H1 (cell line): Measurements from ENCODE around the gene RAD23B. TPM values are rescaled to one million over a fixed set of nuclear protein-coding genes. Genes with fewer than 3 reads are reported as not detected.

ENCODE experiments used
- CTCF ChIA-PET: fragments of 300-600 bp; sonication (Branson Sonifier 250); formaldehyde crosslinking; loops from one replicate; lab custom pipeline; 2021; ENCODE audit not compliant: partially characterized antibody; lab: Charles Lee
- POLR2A ChIA-PET: fragments of 300-600 bp; sonication (Branson Sonifier 250); formaldehyde crosslinking; loops from one replicate; lab custom pipeline; 2021; ENCODE audit warnings: inconsistent platforms; ENCODE audit not compliant: partially characterized antibody; lab: Charles Lee
- DNase-seq, 2 experiments: peaks; one replicate each; pipeline versions ENCODE4 v3.0.0 to v3.0.0-alpha.2; 2010 to 2022; ENCODE audit warnings: low spot score in 2 of 2, low read depth in 1 of 2, mixed read lengths in 1 of 2
- FAIRE-seq: peaks from 2 replicates; lab custom pipeline; 2011; peaks lifted over from hg19 to GRCh38; lab: Jason Lieb, UNC
- H2AFZ ChIP-seq: 2 replicates; pipeline ENCODE4 v1.8.1; 2012; ENCODE audit warnings: low read length, inconsistent platforms
- H2AK5ac ChIP-seq: 2 replicates; pipeline ENCODE4 v1.6.1; 2013; ENCODE audit warnings: low read depth, low read length
- H2BK120ac ChIP-seq: replicated peaks from 2 replicates; pipeline ENCODE3; 2013; ENCODE audit warnings: low read depth, low read length, inconsistent platforms
- H2BK12ac ChIP-seq: 2 replicates; pipeline ENCODE4 v1.6.1; 2013; ENCODE audit warnings: low read depth, low read length
- H2BK15ac ChIP-seq: 2 replicates; pipeline ENCODE4 v1.6.1; 2013; ENCODE audit warnings: low read length
- H2BK20ac ChIP-seq: 2 replicates; pipeline ENCODE4 v1.6.1; 2013; ENCODE audit warnings: low read length
- H2BK5ac ChIP-seq: 2 replicates; pipeline ENCODE4 v1.6.1; 2013; ENCODE audit warnings: low read depth, low read length
- H3K14ac ChIP-seq: 2 replicates; pipeline ENCODE4 v1.6.1; 2013; ENCODE audit warnings: inconsistent platforms; ENCODE audit not compliant: insufficient read length
- H3K18ac ChIP-seq: 2 replicates; pipeline ENCODE4 v1.6.1; 2013; ENCODE audit warnings: low read length; ENCODE audit errors: extremely low read depth
- H3K23ac ChIP-seq: 2 replicates; pipeline ENCODE4 v1.6.1; 2013; ENCODE audit warnings: inconsistent platforms; ENCODE audit not compliant: insufficient read length
- H3K23me2 ChIP-seq: 2 replicates; pipeline ENCODE4 v1.6.1; 2013; ENCODE audit warnings: low read depth, low read length
- H3K27ac ChIP-seq: 2 replicates; pipeline ENCODE4 v1.6.1; 2011; ENCODE audit warnings: low read depth, low read length, inconsistent platforms
- H3K27me3 ChIP-seq, 4 experiments: replicated peaks in 1 of 4; 1 replicate in 1 of 4; 2 replicates in 3 of 4; pipeline versions ENCODE4 v1.6.1 to v1.8.1; 2011 to 2013; ENCODE audit warnings: low read length in 3 of 4, mild to moderate bottlenecking in 3 of 4, inconsistent platforms in 2 of 4, mixed read lengths in 2 of 4, moderate library complexity in 1 of 4; ENCODE audit not compliant: control insufficient read depth in 3 of 4, insufficient read depth in 3 of 4; ENCODE audit errors: extremely low read depth in 1 of 4
- H3K36me3 ChIP-seq, 4 experiments: 2 replicates each; pipeline versions ENCODE4 v1.6.1 to v1.8.1; 2011 to 2013; ENCODE audit warnings: mild to moderate bottlenecking in 4 of 4, low read length in 3 of 4, moderate library complexity in 2 of 4, control low read depth in 1 of 4, inconsistent platforms in 1 of 4; ENCODE audit not compliant: insufficient read depth in 4 of 4, control insufficient read depth in 2 of 4
- H3K4ac ChIP-seq: replicated peaks from 2 replicates; pipeline ENCODE3; 2013; ENCODE audit warnings: low read length, low read depth, mixed read lengths, inconsistent platforms; ENCODE audit not compliant: insufficient read length
- H3K4me1 ChIP-seq, 4 experiments: replicated peaks in 1 of 4; 1 replicate in 1 of 4; 2 replicates in 3 of 4; pipeline versions ENCODE4 v1.6.1 to v1.8.1; 2011 to 2013; ENCODE audit warnings: low read length in 3 of 4, inconsistent platforms in 2 of 4, mixed read lengths in 1 of 4; ENCODE audit not compliant: insufficient read depth in 4 of 4, control insufficient read depth in 3 of 4
- H3K4me2 ChIP-seq, 2 experiments: 2 replicates each; pipeline versions ENCODE4 v1.6.1 to v1.8.1; 2011 to 2013; ENCODE audit warnings: low read depth in 2 of 2, low read length in 2 of 2, control low read depth in 1 of 2, inconsistent platforms in 1 of 2, mild to moderate bottlenecking in 1 of 2; ENCODE audit not compliant: insufficient read depth in 1 of 2
- H3K4me3 ChIP-seq, 4 experiments: fragments of 200-600, 300-600 bp in 1 of 4; sonication (generic), shearing (Covaris generic), sonication (Bioruptor Twin) in 1 of 4; 2 replicates each; pipeline versions ENCODE4 v1.5.1 to v1.8.1; 2011 to 2016; ENCODE audit warnings: low read length in 4 of 4, low read depth in 3 of 4, control low read depth in 2 of 4, inconsistent platforms in 2 of 4, mild to moderate bottlenecking in 2 of 4, mixed read lengths in 1 of 4, moderate library complexity in 1 of 4; ENCODE audit not compliant: insufficient read depth in 2 of 4; ENCODE audit errors: extremely low read depth in 1 of 4
- H3K56ac ChIP-seq: replicated peaks from 2 replicates; pipeline ENCODE3; 2013; ENCODE audit warnings: low read depth, mild to moderate bottlenecking, mixed read lengths, low read length, inconsistent platforms; ENCODE audit not compliant: insufficient read length
- H3K79me1 ChIP-seq: 2 replicates; pipeline ENCODE4 v1.6.1; 2013; ENCODE audit warnings: low read depth, low read length, control low read depth
- H3K79me2 ChIP-seq, 2 experiments: 2 replicates each; pipeline versions ENCODE4 v1.6.1 to v1.8.1; 2012 to 2013; ENCODE audit warnings: low read length in 2 of 2, mild to moderate bottlenecking in 2 of 2, inconsistent platforms in 1 of 2; ENCODE audit not compliant: insufficient read depth in 2 of 2, control insufficient read depth in 1 of 2
- H3K9ac ChIP-seq, 4 experiments: replicated peaks in 1 of 4; 1 replicate in 1 of 4; 2 replicates in 3 of 4; pipeline versions ENCODE4 v1.6.1 to v1.8.1; 2011 to 2013; ENCODE audit warnings: low read depth in 3 of 4, low read length in 3 of 4, control low read depth in 2 of 4, mild to moderate bottlenecking in 2 of 4, moderate library complexity in 2 of 4, inconsistent platforms in 1 of 4; ENCODE audit errors: extremely low read depth in 1 of 4
- H3K9me3 ChIP-seq, 2 experiments: 2 replicates each; pipeline versions ENCODE4 v1.6.1 to v1.8.1; 2012 to 2013; ENCODE audit warnings: mild to moderate bottlenecking in 2 of 2, moderate library complexity in 2 of 2, control low read depth in 1 of 2, inconsistent platforms in 1 of 2, low read depth in 1 of 2, low read length in 1 of 2, mixed read lengths in 1 of 2; ENCODE audit not compliant: insufficient read depth in 2 of 2
- H4K20me1 ChIP-seq, 2 experiments: replicated peaks in 1 of 2; 2 replicates each; pipeline versions ENCODE3 to v1.8.1; 2011 to 2013; ENCODE audit warnings: inconsistent platforms in 2 of 2, low read length in 2 of 2, mild to moderate bottlenecking in 1 of 2; ENCODE audit not compliant: insufficient read depth in 2 of 2, control insufficient read depth in 1 of 2
- H4K5ac ChIP-seq: 2 replicates; pipeline ENCODE4 v1.6.1; 2013; ENCODE audit warnings: low read length, low read depth, mixed read lengths, inconsistent platforms; ENCODE audit not compliant: insufficient read length
- H4K8ac ChIP-seq: 2 replicates; pipeline ENCODE4 v1.8.0; 2013; ENCODE audit warnings: mild to moderate bottlenecking, moderate library complexity, low read length, inconsistent platforms; ENCODE audit not compliant: insufficient read depth; ENCODE audit errors: extremely low read depth
- H4K91ac ChIP-seq: replicated peaks from 2 replicates; pipeline ENCODE3; 2013; ENCODE audit warnings: low read length, mixed read lengths, inconsistent platforms; ENCODE audit not compliant: insufficient read length
- CBX5 ChIP-seq: fragments of 300-800, 300-1000 bp; sonication (generic); IDR thresholded peaks from 2 replicates; pipeline ENCODE4 v1.7.1; 2016; ENCODE audit warnings: antibody characterized with exemption, low read length, low read depth
- CBX8 ChIP-seq: fragments of 300-800, 300-1000 bp; sonication (generic); IDR thresholded peaks from 2 replicates; pipeline ENCODE4 v1.7.1; 2016; ENCODE audit warnings: low read depth, low read length, borderline replicate concordance
- CREB1 ChIP-seq: IDR thresholded peaks from 2 replicates; pipeline ENCODE4 v1.6.1; 2012; ENCODE audit warnings: inconsistent platforms
- EP300 ChIP-seq, 2 experiments: IDR thresholded peaks; 1 replicate in 1 of 2; 2 replicates in 1 of 2; pipeline ENCODE4 v1.6.1; 2011 to 2012; ENCODE audit warnings: low read depth in 2 of 2, low read length in 2 of 2, mild to moderate bottlenecking in 2 of 2, borderline replicate concordance in 1 of 2, inconsistent platforms in 1 of 2, moderate library complexity in 1 of 2
- EZH2 ChIP-seq: fragments of 200-600 bp; sonication (generic); IDR thresholded peaks from 2 replicates; pipeline ENCODE4 v1.7.1; 2012; ENCODE audit warnings: low read depth, mild to moderate bottlenecking, moderate library complexity, low read length, inconsistent platforms; ENCODE audit not compliant: severe bottlenecking
- FOSL1 ChIP-seq: IDR thresholded peaks from 2 replicates; pipeline ENCODE4 v1.6.1; 2011; ENCODE audit warnings: mild to moderate bottlenecking, low read depth, low read length, moderate library complexity; ENCODE audit not compliant: insufficient read depth
- GABPA ChIP-seq: IDR thresholded peaks from 2 replicates; pipeline ENCODE4 v1.6.1; 2011; ENCODE audit warnings: mild to moderate bottlenecking, low read length, moderate library complexity, borderline replicate concordance; ENCODE audit not compliant: insufficient read depth
- PHF8 ChIP-seq: fragments of 200-600 bp; sonication (generic); conservative IDR thresholded peaks from 2 replicates; pipeline ENCODE4 v1.7.1; 2012; ENCODE audit warnings: low read depth, mild to moderate bottlenecking, inconsistent platforms, low read length, moderate library complexity
- RAD21 ChIP-seq, 2 experiments: IDR thresholded peaks in 1 of 2; conservative IDR thresholded peaks in 1 of 2; 2 replicates each; pipeline ENCODE4 v1.6.1; 2011; ENCODE audit warnings: low read depth in 2 of 2, low read length in 2 of 2, improper control_type of control experiment in 1 of 2, inconsistent platforms in 1 of 2, mild to moderate bottlenecking in 1 of 2, moderate library complexity in 1 of 2
- SIN3A ChIP-seq, 2 experiments: IDR thresholded peaks in 1 of 2; conservative IDR thresholded peaks in 1 of 2; 2 replicates each; pipeline ENCODE4 v1.6.1; 2011 to 2012; ENCODE audit warnings: low read length in 2 of 2, improper control_type of control experiment in 1 of 2, low read depth in 1 of 2, mild to moderate bottlenecking in 1 of 2
- SP4 ChIP-seq: IDR thresholded peaks from 2 replicates; pipeline ENCODE4 v1.6.1; 2012; ENCODE audit warnings: low read length, inconsistent platforms
- SUZ12 ChIP-seq: fragments of 200-600 bp; sonication (generic); IDR thresholded peaks from 2 replicates; pipeline ENCODE4 v1.6.1; 2012; ENCODE audit warnings: mild to moderate bottlenecking, inconsistent platforms, low read length, moderate library complexity, mixed read lengths
- TAF1 ChIP-seq: IDR thresholded peaks from 2 replicates; pipeline ENCODE4 v1.6.1; 2011; ENCODE audit warnings: mild to moderate bottlenecking, low read depth, low read length
- TCF12 ChIP-seq: IDR thresholded peaks from 2 replicates; pipeline ENCODE4 v1.6.1; 2011; ENCODE audit warnings: low read depth, mild to moderate bottlenecking, low read length
- WGBS, 2 experiments: shearing (Covaris generic) in 1 of 2; methylation state at CpG; one replicate each; pipeline versions ENCODE4 v1.1.6 to v1.1.7; 2013 to 2015; ENCODE audit warnings: low lambda C conversion rate in 2 of 2, mixed read lengths in 2 of 2, inconsistent platforms in 1 of 2, low coverage in 1 of 2, missing lambda C conversion rate in 1 of 2; ENCODE audit not compliant: insufficient replicate concordance in 2 of 2, insufficient coverage in 1 of 2, insufficient read length in 1 of 2; ENCODE audit errors: extremely low coverage in 1 of 2, missing lambda C conversion rate in 1 of 2; 5-methylcytosine and 5-hydroxymethylcytosine counted together
- polyA plus RNA-seq, 7 experiments: library from polyadenylated mRNA; depleted of rRNA in 3 of 7; stranded (reverse) in 5 of 7; unstranded in 2 of 7; fragments of >200 nt in 5 of 7; fragments of 200-250 nt in 2 of 7; gene quantifications; 1 replicate in 5 of 7; 2 replicates in 1 of 7; 4 replicates in 1 of 7; pipeline versions ENCODE4 v1.2.1 to v1.2.3, GENCODE V29; 2011 to 2013; ENCODE audit warnings: missing spikeins in 2 of 7, mixed read lengths in 2 of 7
- total RNA-seq: library from RNA; stranded (reverse); fragmentation: NEBNext Ultra II Directional; extraction: Animal tissue kit (Norgen Biotek cat#: 25700); gene quantifications from 2 replicates; pipeline ENCODE4 v1.2.1, GENCODE V29; 2021

The RAD23B gene
- total and polyA plus RNA-seq, 2 of the 8 experiments (the other 6 are each of a cell fraction or from before 2014, with no cell fraction given), result 97.1 to 165 TPM

DNA sequence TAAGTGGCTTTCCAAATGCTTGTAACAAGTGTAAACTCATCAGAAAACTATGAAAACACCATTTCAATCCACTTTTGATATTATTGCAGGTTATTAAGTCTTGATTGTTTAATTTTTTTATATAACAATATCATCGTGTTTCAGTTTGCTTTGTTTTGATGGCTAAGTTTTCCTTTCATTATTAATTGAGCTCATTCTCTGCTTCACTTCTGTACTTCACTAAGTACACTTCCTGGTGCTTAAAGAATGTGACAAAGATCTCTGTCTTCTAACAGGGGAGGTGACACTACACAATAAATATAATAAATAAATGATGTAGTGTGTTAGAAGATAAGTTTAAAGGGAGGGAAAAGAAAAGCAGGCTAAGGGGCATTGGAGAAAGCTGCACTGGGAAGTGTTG, 13.0 kb upstream of the RAD23B start:
- DNase-seq (no peak), FAIRE-seq (no peak)
- H3K27ac ChIP-seq, result no peak overlapping the region
- no peak overlapping the region for H3K23ac ChIP-seq
- H3K56ac ChIP-seq, result no peak overlapping the region
- H3K23me2 ChIP-seq, result no peaks in the 10 kb centered on the region
- no peaks in the 10 kb centered on the region for H3K36me3 ChIP-seq
- H2BK12ac ChIP-seq, result no peak overlapping the region
- no peak overlapping the region for H2BK120ac ChIP-seq
- H3K4me3 ChIP-seq, result no peak overlapping the region
- H3K4ac ChIP-seq, result no peak overlapping the region
- CTCF ChIA-PET, result interaction anchor here (0.9 to 2.4 kb wide), 4 partner anchors 9 to 71 kb away, joined by 3 to 14 read pairs (median 4); no protein-coding TSS in a partner anchor
- H3K79me1 ChIP-seq, result no peaks in the 10 kb centered on the region
- H3K4me1 ChIP-seq, result 0 out of 7 replicates have a peak, but pooled peaks cover 0 to 2% (median 0%) of the 10 kb centered on the region in 4 experiments
- H3K9me3 ChIP-seq, result no peaks in the 10 kb centered on the region; a peak in 1 of 4 replicates
- no peak overlapping the region for H2BK15ac ChIP-seq
- WGBS, 2 experiments, result 100% methylated on average over 1 of the region's 1 CpG; no CpG with 5 or more reads in 1 of the 2 experiments
- no peak overlapping the region for H2BK5ac ChIP-seq
- no peak overlapping the region for H4K91ac ChIP-seq
- no peaks in the 10 kb centered on the region for H3K27me3 ChIP-seq
- no peak overlapping the region for H4K5ac ChIP-seq
- no peak overlapping the region for H4K8ac ChIP-seq
- H3K4me2 ChIP-seq, result no peak overlapping the region
- POLR2A ChIA-PET, result interaction anchor here (1.2 to 1.8 kb wide), 3 partner anchors 9 to 14 kb away, joined by 3 to 5 read pairs (median 4); partner anchors contain the start of gene RAD23B
- H3K9ac ChIP-seq, result no peak overlapping the region
- no peaks in the 10 kb centered on the region for H3K79me2 ChIP-seq
- H2AK5ac ChIP-seq, result no peak overlapping the region
- H4K20me1 ChIP-seq, result no peaks in the 10 kb centered on the region
- no peak overlapping the region for H3K18ac ChIP-seq
- H2BK20ac ChIP-seq, result no peak overlapping the region
- H3K14ac ChIP-seq, result no peak overlapping the region
- H2AFZ ChIP-seq, result no peak overlapping the region
- TF ChIP-seq CBX8 (no peak), EP300 (IDR thresholded peaks at IDR 0.05; ENCODE audit: borderline replicate concordance in 1 of 2, low read depth in 2 of 2, low read length in 2 of 2) (no peak), TCF12 (no peak), SP4 (no peak), SUZ12 (no peak), CREB1 (no peak), PHF8 (no peak), FOSL1 (no peak), EZH2 (no peak), SIN3A (conservative IDR thresholded peaks at IDR 0.05 in 1 of 2, IDR thresholded peaks at IDR 0.05 in 1 of 2; ENCODE audit: low read depth in 1 of 2, low read length in 2 of 2) (no peak), CBX5 (no peak), GABPA (no peak), RAD21 (IDR thresholded peaks at IDR 0.05 in 1 of 2, conservative IDR thresholded peaks at IDR 0.05 in 1 of 2; ENCODE audit: low read depth in 2 of 2, low read length in 2 of 2) (no peak), TAF1 (no peak)
